ENCODE data around the gene EYA4.

The EYA4 gene

DNA sequence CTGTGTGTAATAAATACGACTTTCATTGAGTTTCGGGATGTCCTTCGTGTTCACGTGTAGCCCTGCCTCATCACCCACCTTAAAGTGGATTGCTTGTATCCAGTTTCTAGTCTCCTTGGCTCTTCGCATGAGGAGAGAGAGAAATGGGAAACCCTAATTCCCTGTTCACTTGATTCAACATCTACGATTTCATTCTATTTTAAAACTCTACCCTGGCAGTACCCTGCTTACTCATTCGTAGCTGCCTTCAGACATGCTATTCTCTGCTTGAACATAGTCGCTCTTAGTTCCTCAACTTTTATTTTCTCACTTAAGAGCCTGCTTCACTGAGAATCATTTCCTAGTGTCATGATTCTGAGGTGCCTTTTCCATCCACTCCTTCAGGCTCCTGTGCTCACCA is 163.6 kb downstream of the EYA4 start:
- H3K27ac ChIP-seq (ENCODE audit: extremely low read depth, low read depth, low read length): no peak overlapping the region
- CTCF ChIA-PET: no interaction called here
- H3K4me1 ChIP-seq (ENCODE audit: control insufficient read depth, insufficient read depth, low read length): peaks cover 5% of the 10 kb centered on the region; the same call in 1 of the 2 replicates
- POLR2A ChIA-PET: no interaction called here
- H3K36me3 ChIP-seq (ENCODE audit: control insufficient read depth in 2 of 2, insufficient read depth in 1 of 2, low read length in 2 of 2): no peaks in the 10 kb centered on the region
- TF ChIP-seq ZNF214 (tag by site-specific recombination; IDR thresholded peaks at IDR 0.05; ENCODE audit: borderline replicate concordance): no peak
- TF ChIP-seq ZBTB21 (tag by site-specific recombination; IDR thresholded peaks at IDR 0.05): no peak
- no peak for TF ChIP-seq ZFP37 (tag by site-specific recombination; IDR thresholded peaks at IDR 0.05)
- TF ChIP-seq, protein P1, sequence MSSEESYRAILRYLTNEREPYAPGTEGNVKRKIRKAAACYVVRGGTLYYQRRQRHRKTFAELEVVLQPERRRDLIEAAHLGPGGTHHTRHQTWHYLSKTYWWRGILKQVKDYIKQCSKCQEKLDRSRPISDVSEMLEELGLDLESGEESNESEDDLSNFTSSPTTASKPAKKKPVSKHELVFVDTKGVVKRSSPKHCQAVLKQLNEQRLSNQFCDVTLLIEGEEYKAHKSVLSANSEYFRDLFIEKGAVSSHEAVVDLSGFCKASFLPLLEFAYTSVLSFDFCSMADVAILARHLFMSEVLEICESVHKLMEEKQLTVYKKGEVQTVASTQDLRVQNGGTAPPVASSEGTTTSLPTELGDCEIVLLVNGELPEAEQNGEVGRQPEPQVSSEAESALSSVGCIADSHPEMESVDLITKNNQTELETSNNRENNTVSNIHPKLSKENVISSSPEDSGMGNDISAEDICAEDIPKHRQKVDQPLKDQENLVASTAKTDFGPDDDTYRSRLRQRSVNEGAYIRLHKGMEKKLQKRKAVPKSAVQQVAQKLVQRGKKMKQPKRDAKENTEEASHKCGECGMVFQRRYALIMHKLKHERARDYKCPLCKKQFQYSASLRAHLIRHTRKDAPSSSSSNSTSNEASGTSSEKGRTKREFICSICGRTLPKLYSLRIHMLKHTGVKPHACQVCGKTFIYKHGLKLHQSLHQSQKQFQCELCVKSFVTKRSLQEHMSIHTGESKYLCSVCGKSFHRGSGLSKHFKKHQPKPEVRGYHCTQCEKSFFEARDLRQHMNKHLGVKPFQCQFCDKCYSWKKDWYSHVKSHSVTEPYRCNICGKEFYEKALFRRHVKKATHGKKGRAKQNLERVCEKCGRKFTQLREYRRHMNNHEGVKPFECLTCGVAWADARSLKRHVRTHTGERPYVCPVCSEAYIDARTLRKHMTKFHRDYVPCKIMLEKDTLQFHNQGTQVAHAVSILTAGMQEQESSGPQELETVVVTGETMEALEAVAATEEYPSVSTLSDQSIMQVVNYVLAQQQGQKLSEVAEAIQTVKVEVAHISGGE (tag by site-specific recombination; conservative IDR thresholded peaks at IDR 0.05; ENCODE audit: low read depth): no peak
- TF ChIP-seq, protein P2, sequence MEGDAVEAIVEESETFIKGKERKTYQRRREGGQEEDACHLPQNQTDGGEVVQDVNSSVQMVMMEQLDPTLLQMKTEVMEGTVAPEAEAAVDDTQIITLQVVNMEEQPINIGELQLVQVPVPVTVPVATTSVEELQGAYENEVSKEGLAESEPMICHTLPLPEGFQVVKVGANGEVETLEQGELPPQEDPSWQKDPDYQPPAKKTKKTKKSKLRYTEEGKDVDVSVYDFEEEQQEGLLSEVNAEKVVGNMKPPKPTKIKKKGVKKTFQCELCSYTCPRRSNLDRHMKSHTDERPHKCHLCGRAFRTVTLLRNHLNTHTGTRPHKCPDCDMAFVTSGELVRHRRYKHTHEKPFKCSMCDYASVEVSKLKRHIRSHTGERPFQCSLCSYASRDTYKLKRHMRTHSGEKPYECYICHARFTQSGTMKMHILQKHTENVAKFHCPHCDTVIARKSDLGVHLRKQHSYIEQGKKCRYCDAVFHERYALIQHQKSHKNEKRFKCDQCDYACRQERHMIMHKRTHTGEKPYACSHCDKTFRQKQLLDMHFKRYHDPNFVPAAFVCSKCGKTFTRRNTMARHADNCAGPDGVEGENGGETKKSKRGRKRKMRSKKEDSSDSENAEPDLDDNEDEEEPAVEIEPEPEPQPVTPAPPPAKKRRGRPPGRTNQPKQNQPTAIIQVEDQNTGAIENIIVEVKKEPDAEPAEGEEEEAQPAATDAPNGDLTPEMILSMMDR (tag by site-specific recombination; IDR thresholded peaks at IDR 0.05): no peak
- TF ChIP-seq ZNF138 (tag by site-specific recombination; IDR thresholded peaks at IDR 0.05; ENCODE audit: borderline replicate concordance): no peak
- TF ChIP-seq ZNF529 (tag by site-specific recombination; IDR thresholded peaks at IDR 0.05; ENCODE audit: insufficient replicate concordance): no peak
- no peak for TF ChIP-seq PBX3 (CRISPR knock-in tag; IDR thresholded peaks at IDR 0.05)
- TF ChIP-seq ZNF335 (tag by site-specific recombination; conservative IDR thresholded peaks at IDR 0.05): no peak
- TF ChIP-seq, protein P3, sequence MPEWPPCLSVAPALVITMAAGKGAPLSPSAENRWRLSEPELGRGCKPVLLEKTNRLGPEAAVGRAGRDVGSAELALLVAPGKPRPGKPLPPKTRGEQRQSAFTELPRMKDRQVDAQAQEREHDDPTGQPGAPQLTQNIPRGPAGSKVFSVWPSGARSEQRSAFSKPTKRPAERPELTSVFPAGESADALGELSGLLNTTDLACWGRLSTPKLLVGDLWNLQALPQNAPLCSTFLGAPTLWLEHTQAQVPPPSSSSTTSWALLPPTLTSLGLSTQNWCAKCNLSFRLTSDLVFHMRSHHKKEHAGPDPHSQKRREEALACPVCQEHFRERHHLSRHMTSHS (tag by site-specific recombination; IDR thresholded peaks at IDR 0.05): no peak
- TF ChIP-seq ZSCAN5A (tag by site-specific recombination; IDR thresholded peaks at IDR 0.05): no peak
- no peak for TF ChIP-seq KLF1 (tag by site-specific recombination; IDR thresholded peaks at IDR 0.05)
- TF ChIP-seq ZNF426 (tag by site-specific recombination; IDR thresholded peaks at IDR 0.05): no peak
- TF ChIP-seq ZNF670 (tag by site-specific recombination; IDR thresholded peaks at IDR 0.05; ENCODE audit: low read depth): no peak
- TF ChIP-seq GLIS2 (tag by site-specific recombination; IDR thresholded peaks at IDR 0.05): no peak
- TF ChIP-seq ZNF501 (tag by site-specific recombination; IDR thresholded peaks at IDR 0.05): no peak
- TF ChIP-seq YY2 (tag by site-specific recombination; IDR thresholded peaks at IDR 0.05): no peak
- TF ChIP-seq KLF10 (tag by site-specific recombination; IDR thresholded peaks at IDR 0.05): no peak
- no peak overlapping the region for H3K4me3 ChIP-seq (ENCODE audit: low read depth, low read length)
- H3K9me3 ChIP-seq (ENCODE audit: control insufficient read depth, insufficient read depth, low read depth, low read length): no peaks in the 10 kb centered on the region
